GM12878 (cell line): Measurements from ENCODE around the gene SYTL1. TPM values are rescaled to one million over a fixed set of nuclear protein-coding genes. Genes with fewer than 3 reads are reported as not detected.

Experiments
- ATAC-seq: fragments of 200-7000 bp; cut with Tn5 transposase; 3 replicates; pipeline ENCODE4 v1.9.1; 2020; ENCODE audit warnings: mild to moderate bottlenecking, moderate library complexity
- BruUV-seq: library from RNA; stranded (reverse); fragments of 400-500 nt; replicated peaks from 2 replicates; lab custom pipeline; 2021; lab: Mats Ljungman, UMichigan
- CTCF ChIA-PET: fragments of 300-600 bp; sonication (Branson Sonifier 250); formaldehyde crosslinking; extraction: SDS; loops from one replicate; lab custom pipeline; 2021; ENCODE audit warnings: inconsistent platforms; lab: Yijun Ruan, JAX
- POLR2A ChIA-PET: fragments of 350-600 bp; formaldehyde crosslinking; extraction: SDS; loops from one replicate; lab custom pipeline; 2021; ENCODE audit warnings: inconsistent platforms; lab: Charles Lee
- RAD21 ChIA-PET: fragments of 300-600 bp; sonication (Branson Sonifier 250); formaldehyde crosslinking; loops from one replicate; lab custom pipeline; 2023; ENCODE audit warnings: antibody characterized with exemption; ENCODE audit not compliant: unreplicated experiment; lab: Charles Lee
- SMC1A ChIA-PET: fragments of 300-600 bp; sonication (Branson Sonifier 250); formaldehyde crosslinking; loops from one replicate; lab custom pipeline; 2023; ENCODE audit not compliant: unreplicated experiment, uncharacterized antibody; lab: Charles Lee
- DNase-seq: peaks from one replicate; pipeline ENCODE4 v3.0.0-alpha.2; 2011; ENCODE audit warnings: low read depth, low spot score
- FAIRE-seq: peaks from 3 replicates; lab custom pipeline; 2011; peaks lifted over from hg19 to GRCh38; lab: Jason Lieb, UNC
- H2AFZ ChIP-seq: 2 replicates; pipeline ENCODE4 v1.6.0; 2011; ENCODE audit warnings: low read depth, low read length, control low read depth; ENCODE audit not compliant: control insufficient read depth
- H3K27ac ChIP-seq: 2 replicates; pipeline ENCODE4 v1.5.1; 2011; ENCODE audit warnings: control low read depth; ENCODE audit not compliant: control insufficient read depth, insufficient read depth
- H3K27me3 ChIP-seq, 2 experiments: replicated peaks in 1 of 2; 2 replicates each; pipeline versions ENCODE4 v1.6.0 to v1.6.1; 2011; ENCODE audit warnings: low read length in 1 of 2; ENCODE audit not compliant: control insufficient read depth in 2 of 2, insufficient read depth in 2 of 2
- H3K36me3 ChIP-seq, 2 experiments: 2 replicates each; pipeline ENCODE4 v1.5.1; 2011; ENCODE audit warnings: low read length in 1 of 2; ENCODE audit not compliant: control insufficient read depth in 2 of 2, insufficient read depth in 2 of 2
- H3K4me1 ChIP-seq: 2 replicates; pipeline ENCODE4 v1.6.1; 2011; ENCODE audit warnings: mild to moderate bottlenecking, low read length, moderate library complexity, mixed read lengths; ENCODE audit not compliant: control insufficient read depth, insufficient read depth
- H3K4me2 ChIP-seq: 2 replicates; pipeline ENCODE4 v1.6.0; 2011; ENCODE audit warnings: control low read depth; ENCODE audit not compliant: control insufficient read depth, insufficient read depth
- H3K4me3 ChIP-seq: fragments of 200-600 bp; sonication (generic); 2 replicates; pipeline ENCODE4 v1.5.1; 2016
- H3K79me2 ChIP-seq: 2 replicates; pipeline ENCODE4 v1.6.0; 2011; ENCODE audit warnings: low read length; ENCODE audit not compliant: control insufficient read depth, insufficient read depth
- H3K9ac ChIP-seq: 2 replicates; pipeline ENCODE4 v1.8.0; 2011; ENCODE audit warnings: low read length, control low read depth, mixed read lengths; ENCODE audit not compliant: control insufficient read depth, insufficient read depth
- H3K9me3 ChIP-seq: replicated peaks from 3 replicates; pipeline ENCODE4 v1.5.1; 2011; ENCODE audit warnings: mild to moderate bottlenecking, low read length; ENCODE audit not compliant: control insufficient read depth, insufficient read depth
- H4K20me1 ChIP-seq: 2 replicates; pipeline ENCODE4 v1.6.0; 2011; ENCODE audit not compliant: control insufficient read depth, insufficient read depth
- CHD2 ChIP-seq: IDR thresholded peaks from 2 replicates; pipeline ENCODE4 v1.6.1; 2011; ENCODE audit warnings: low read depth, low read length, improper control_type of control experiment, borderline replicate concordance
- EED ChIP-seq: sonication (generic); IDR thresholded peaks from 2 replicates; pipeline ENCODE4 v1.6.1; 2016; ENCODE audit warnings: antibody characterized with exemption, low read depth
- HDAC6 ChIP-seq: fragments of 200-600 bp; sonication (generic); IDR thresholded peaks from one replicate; pipeline ENCODE4 v1.8.0; 2017; ENCODE audit warnings: antibody characterized with exemption; ENCODE audit not compliant: unreplicated experiment
- MEF2B ChIP-seq: fragments of 450-650 bp; IDR thresholded peaks from 2 replicates; pipeline ENCODE4 v1.6.1; 2018; ENCODE audit warnings: mild to moderate bottlenecking, moderate library complexity; ENCODE audit not compliant: partially characterized antibody, poor library complexity, severe bottlenecking
- NBN ChIP-seq: fragments of 450-650 bp; IDR thresholded peaks from 2 replicates; pipeline ENCODE4 v1.6.1; 2016
- RB1 ChIP-seq: fragments of 450-650 bp; formaldehyde crosslinking; IDR thresholded peaks from 2 replicates; pipeline ENCODE4 v1.6.1; 2017; ENCODE audit warnings: mild to moderate bottlenecking, borderline replicate concordance
- WGBS: methylation state at CpG from one replicate; pipeline ENCODE4 v1.1.6; 2016; ENCODE audit warnings: low lambda C conversion rate; ENCODE audit not compliant: insufficient replicate concordance, insufficient coverage; ENCODE audit errors: missing lambda C conversion rate; 5-methylcytosine and 5-hydroxymethylcytosine counted together
- in situ Hi-C: fragments of 300-500 bp; cut with MboI; formaldehyde crosslinking; loops from 9 replicates; pipeline ENCODE4 v1.14.3; 2018; ENCODE audit warnings: mixed read lengths
- intact Hi-C: fragments of 100-400 bp; cut with micrococcal nuclease; formaldehyde crosslinking; loops from one replicate; pipeline ENCODE4 v1.14.2; 2022; ENCODE audit not compliant: unreplicated experiment
- polyA plus RNA-seq, 11 experiments: library from polyadenylated mRNA; depleted of rRNA in 4 of 11; unstranded in 6 of 11; stranded (reverse) in 5 of 11; fragments of >200 nt; fragmentation: Nextera tagmentation in 4 of 11; fragmentation: Illumina TruSeq in 1 of 11; extraction: Ambion mirVana in 4 of 11; extraction: Trizol in 1 of 11; gene quantifications; 1 replicate in 1 of 11; 2 replicates in 10 of 11; pipeline versions ENCODE4 v1.2.1 to v1.2.3, GENCODE V29; 2011 to 2016; ENCODE audit warnings: inconsistent platforms in 2 of 11, missing spikeins in 2 of 11, low read depth in 1 of 11
- total RNA-seq, 4 experiments: library from RNA; depleted of rRNA in 3 of 4; stranded (reverse); fragments of >200 nt in 3 of 4; fragmentation: Illumina TruSeq in 1 of 4; extraction: Trizol in 1 of 4; gene quantifications; 2 replicates each; pipeline versions ENCODE4 v1.2.1 to v1.2.3, GENCODE V29; 2013 to 2021
- TF ChIP-seq, protein P1 (sequence below): IDR thresholded peaks from 2 replicates; pipeline ENCODE4 v1.6.1; 2012; ENCODE audit warnings: low read depth, low read length, improper control_type of control experiment
- TF ChIP-seq, protein P2 (sequence below): IDR thresholded peaks from 2 replicates; pipeline ENCODE4 v1.6.1; 2011; ENCODE audit warnings: borderline replicate concordance, low read depth, mild to moderate bottlenecking, moderate library complexity, low read length; ENCODE audit not compliant: insufficient read depth, poor library complexity, severe bottlenecking

Gene SYTL1
- total and polyA plus RNA-seq, 10 of the 15 experiments (the other 5 are each of a cell fraction or from before 2014, with no cell fraction given), result 0.72 to 45.6 (median 14.8) TPM

- 96% methylated on average over 7 of the region's 8 CpGs for WGBS
- no TSS peak for BruUV-seq
- peaks cover 4 to 8% of the 10 kb centered on the region in 2 experiments; a peak in 3 of 4 replicates for H3K36me3 ChIP-seq
These were observed 43.0 kb upstream of the SYTL1 start for GRCh38 chr1:27298632-27299384.

More at GRCh38 chr1:27298632-27299384, 43.0 kb upstream of the SYTL1 start:
- Histone ChIP-seq H2AFZ (no peak overlapping the region), H3K27me3 (no peaks in the 10 kb centered on the region), H3K4me1 (peaks cover 5% of the 10 kb centered on the region), H3K79me2 (no peaks in the 10 kb centered on the region), H3K9me3 (no peaks in the 10 kb centered on the region), H3K4me2 (no peak overlapping the region), H3K27ac (no peak overlapping the region), H3K4me3 (no peak overlapping the region), H4K20me1 (no peaks in the 10 kb centered on the region), H3K9ac (no peak overlapping the region)
- intact Hi-C loops, result no loop called here
- CTCF ChIA-PET, result interaction anchor here (0.7 to 13.1 kb wide), 31 partner anchors 8 to 475 kb away, joined by 3 to 265 read pairs (median 5); partner anchors contain the start of genes AHDC1, GPR3, MAP3K6 and SYTL1
- ATAC-seq, result no peak
- no peak for FAIRE-seq
- SMC1A ChIA-PET, result interaction anchor here (0.7 to 5.5 kb wide), 9 partner anchors 11 to 308 kb away, joined by 3 to 54 read pairs (median 4); no protein-coding TSS in a partner anchor
- POLR2A ChIA-PET, result interaction anchor here (0.6 to 3.8 kb wide), 4 partner anchors 49 to 409 kb away, joined by 3 to 16 read pairs (median 4); no protein-coding TSS in a partner anchor
- no peak for TF ChIP-seq NBN
- TF ChIP-seq, protein P1, sequence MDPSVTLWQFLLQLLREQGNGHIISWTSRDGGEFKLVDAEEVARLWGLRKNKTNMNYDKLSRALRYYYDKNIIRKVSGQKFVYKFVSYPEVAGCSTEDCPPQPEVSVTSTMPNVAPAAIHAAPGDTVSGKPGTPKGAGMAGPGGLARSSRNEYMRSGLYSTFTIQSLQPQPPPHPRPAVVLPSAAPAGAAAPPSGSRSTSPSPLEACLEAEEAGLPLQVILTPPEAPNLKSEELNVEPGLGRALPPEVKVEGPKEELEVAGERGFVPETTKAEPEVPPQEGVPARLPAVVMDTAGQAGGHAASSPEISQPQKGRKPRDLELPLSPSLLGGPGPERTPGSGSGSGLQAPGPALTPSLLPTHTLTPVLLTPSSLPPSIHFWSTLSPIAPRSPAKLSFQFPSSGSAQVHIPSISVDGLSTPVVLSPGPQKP, result no peak
- TF ChIP-seq HDAC6, result no peak
- TF ChIP-seq RB1, result no peak
- TF ChIP-seq MEF2B, result no peak
- no peak for TF ChIP-seq EED
- TF ChIP-seq CHD2, result no peak
- TF ChIP-seq, protein P2, sequence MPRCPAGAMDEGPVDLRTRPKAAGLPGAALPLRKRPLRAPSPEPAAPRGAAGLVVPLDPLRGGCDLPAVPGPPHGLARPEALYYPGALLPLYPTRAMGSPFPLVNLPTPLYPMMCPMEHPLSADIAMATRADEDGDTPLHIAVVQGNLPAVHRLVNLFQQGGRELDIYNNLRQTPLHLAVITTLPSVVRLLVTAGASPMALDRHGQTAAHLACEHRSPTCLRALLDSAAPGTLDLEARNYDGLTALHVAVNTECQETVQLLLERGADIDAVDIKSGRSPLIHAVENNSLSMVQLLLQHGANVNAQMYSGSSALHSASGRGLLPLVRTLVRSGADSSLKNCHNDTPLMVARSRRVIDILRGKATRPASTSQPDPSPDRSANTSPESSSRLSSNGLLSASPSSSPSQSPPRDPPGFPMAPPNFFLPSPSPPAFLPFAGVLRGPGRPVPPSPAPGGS, result no peak
- RAD21 ChIA-PET, result interaction anchor here (1.1 to 7.5 kb wide), 7 partner anchors 89 to 308 kb away, joined by 4 to 103 read pairs (median 8); no protein-coding TSS in a partner anchor
- in situ Hi-C loops, result no loop called here
- no peak for DNase-seq
